HepG2 (cell line): ENCODE data around the gene KLHL18. TPM values are rescaled to one million over a fixed set of nuclear protein-coding genes. Genes with fewer than 3 reads are reported as not detected.
"Not testable (repeated sequence)": the region's sequence is repeated elsewhere in the genome, so short reads cannot be mapped to it uniquely, and the experiment has no call there.

Experiments
- ATAC-seq: fragments of 200-7000 bp; cut with Tn5 transposase; 3 replicates; pipeline ENCODE4 v1.9.1; 2020; ENCODE audit warnings: mild to moderate bottlenecking, moderate library complexity
- BruUV-seq: library from RNA; stranded (reverse); fragments of 400-500 nt; replicated peaks from 2 replicates; lab custom pipeline; 2021; lab: Mats Ljungman, UMichigan
- CTCF ChIA-PET: fragments of 300-600 bp; formaldehyde crosslinking; extraction: SDS; loops from one replicate; lab custom pipeline; 2021; ENCODE audit warnings: low total read pairs, inconsistent platforms, low intra/inter-chr PET ratio; lab: Yijun Ruan, JAX
- POLR2A ChIA-PET: fragments of 350-600 bp; sonication (Branson Sonifier 250); formaldehyde crosslinking; loops from one replicate; lab custom pipeline; 2020; ENCODE audit warnings: antibody characterized with exemption, inconsistent platforms; lab: Yijun Ruan, JAX
- DNase-seq: peaks from one replicate; pipeline ENCODE4 v3.0.0-alpha.2; 2015; ENCODE audit warnings: low spot score
- FAIRE-seq: peaks from 3 replicates; lab custom pipeline; 2011; peaks lifted over from hg19 to GRCh38; lab: Jason Lieb, UNC
- H2AFZ ChIP-seq: one replicate; pipeline ENCODE4 v1.6.1; 2011; ENCODE audit warnings: low read length, inconsistent platforms
- H3K27ac ChIP-seq: fragments of 300-600 bp; 3 replicates; pipeline ENCODE4 v1.8.0; 2011; ENCODE audit warnings: mixed run types, mild to moderate bottlenecking, mixed read lengths, low read length, inconsistent platforms; ENCODE audit not compliant: insufficient read depth; ENCODE audit errors: extremely low read length
- H3K27me3 ChIP-seq, 2 experiments: fragments of 200-600 bp in 1 of 2; 2 replicates in 1 of 2; 3 replicates in 1 of 2; pipeline versions ENCODE4 v1.6.0 to v1.8.0; 2011; ENCODE audit warnings: low read length in 2 of 2, mild to moderate bottlenecking in 2 of 2, moderate library complexity in 2 of 2, inconsistent platforms in 1 of 2; ENCODE audit not compliant: insufficient read depth in 2 of 2, control insufficient read depth in 1 of 2
- H3K36me3 ChIP-seq, 2 experiments: fragments of 200-600 bp in 1 of 2; replicated peaks in 1 of 2; 2 replicates in 1 of 2; 3 replicates in 1 of 2; pipeline versions ENCODE4 v1.5.1 to v1.8.0; 2011; ENCODE audit warnings: low read length in 2 of 2, inconsistent platforms in 1 of 2; ENCODE audit not compliant: insufficient read depth in 2 of 2, control insufficient read depth in 1 of 2
- H3K4me1 ChIP-seq: 2 replicates; pipeline ENCODE4 v1.5.1; 2012; ENCODE audit warnings: low read length, inconsistent platforms; ENCODE audit not compliant: insufficient read depth
- H3K4me2 ChIP-seq: 2 replicates; pipeline ENCODE4 v1.6.0; 2011; ENCODE audit warnings: low read depth, low read length, inconsistent platforms
- H3K4me3 ChIP-seq, 3 experiments: fragments of 200-600 bp in 1 of 3; sonication (generic), shearing (Covaris generic) in 1 of 3; replicated peaks in 1 of 3; 2 replicates each; pipeline ENCODE4 v1.5.1; 2011 to 2016; ENCODE audit warnings: low read length in 3 of 3, inconsistent platforms in 2 of 3, low read depth in 2 of 3, mild to moderate bottlenecking in 2 of 3, control low read depth in 1 of 3, mixed read lengths in 1 of 3; ENCODE audit not compliant: insufficient read depth in 1 of 3
- H3K79me2 ChIP-seq: one replicate; pipeline ENCODE4 v1.6.1; 2011; ENCODE audit warnings: low read length, inconsistent platforms; ENCODE audit not compliant: insufficient read depth
- H3K9ac ChIP-seq: 2 replicates; pipeline ENCODE4 v1.6.0; 2011; ENCODE audit warnings: mild to moderate bottlenecking, low read depth, low read length, inconsistent platforms; ENCODE audit not compliant: insufficient read depth
- H3K9me3 ChIP-seq: 2 replicates; pipeline ENCODE4 v1.5.1; 2012; ENCODE audit warnings: mild to moderate bottlenecking, low read length
- H4K20me1 ChIP-seq: 2 replicates; pipeline ENCODE4 v1.6.0; 2011; ENCODE audit warnings: inconsistent platforms, mild to moderate bottlenecking, low read length, moderate library complexity; ENCODE audit not compliant: insufficient read depth
- FOXO4 ChIP-seq: sonication (generic); formaldehyde crosslinking; conservative IDR thresholded peaks from 2 replicates; pipeline ENCODE4 v1.8.1; 2023; ENCODE audit warnings: missing genetic modification reagents
- NR2C2 ChIP-seq: sonication (generic); formaldehyde crosslinking; IDR thresholded peaks from 2 replicates; pipeline ENCODE4 v1.4.0; 2020; ENCODE audit warnings: missing genetic modification reagents, mild to moderate bottlenecking, moderate library complexity, borderline replicate concordance
- PTBP1 ChIP-seq: fragments of 200-400 bp; formaldehyde crosslinking; IDR thresholded peaks from 2 replicates; pipeline ENCODE4 v1.6.1; 2018; ENCODE audit warnings: low read length, low read depth; ENCODE audit not compliant: poor library complexity, severe bottlenecking
- RARG ChIP-seq: sonication (generic); formaldehyde crosslinking; IDR thresholded peaks from 2 replicates; pipeline ENCODE4 v1.4.0; 2020; ENCODE audit warnings: low read depth, mild to moderate bottlenecking, missing genetic modification reagents
- SP1 ChIP-seq, 2 experiments: fragments of 450-650 bp in 1 of 2; sonication (generic) in 1 of 2; formaldehyde crosslinking in 1 of 2; IDR thresholded peaks; 2 replicates each; pipeline versions ENCODE4 v1.4.0 to v1.6.1; 2016 to 2020; ENCODE audit warnings: missing genetic modification reagents in 1 of 2
- ZFP91 ChIP-seq: sonication (generic); formaldehyde crosslinking; IDR thresholded peaks from 2 replicates; pipeline ENCODE4 v1.9.0; 2022; ENCODE audit warnings: missing genetic modification reagents, mild to moderate bottlenecking, borderline replicate concordance
- ZNF33B ChIP-seq: sonication (generic); formaldehyde crosslinking; IDR thresholded peaks from 2 replicates; pipeline ENCODE4 v1.5.1; 2020; ENCODE audit warnings: mild to moderate bottlenecking, missing genetic modification reagents
- ZNF430 ChIP-seq: sonication (generic); formaldehyde crosslinking; IDR thresholded peaks from 2 replicates; pipeline ENCODE4 v1.9.0; 2021; ENCODE audit warnings: mild to moderate bottlenecking, missing genetic modification reagents
- ZNF563 ChIP-seq: sonication (generic); formaldehyde crosslinking; IDR thresholded peaks from 2 replicates; pipeline ENCODE4 v1.8.0; 2022; ENCODE audit warnings: mild to moderate bottlenecking, moderate library complexity, missing genetic modification reagents
- ZNF619 ChIP-seq: sonication (generic); formaldehyde crosslinking; IDR thresholded peaks from 2 replicates; pipeline ENCODE4 v1.4.0; 2020; ENCODE audit warnings: mild to moderate bottlenecking, missing genetic modification reagents
- ZNF749 ChIP-seq: sonication (generic); formaldehyde crosslinking; IDR thresholded peaks from 2 replicates; pipeline ENCODE4 v1.8.0; 2022; ENCODE audit warnings: mild to moderate bottlenecking, missing genetic modification reagents, moderate library complexity, borderline replicate concordance
- WGBS: methylation state at CpG from one replicate; pipeline ENCODE4 v1.1.6; 2017; ENCODE audit warnings: low lambda C conversion rate; 5-methylcytosine and 5-hydroxymethylcytosine counted together
- in situ Hi-C: cut with HindIII; loops from 2 replicates; pipeline ENCODE4 v1.10.0; 2017; ENCODE audit warnings: low pct_unique_long_range_greater_than_20kb; ENCODE audit not compliant: extremely low pct_ligation_motif_present
- intact Hi-C: fragments of 100-400 bp; cut with micrococcal nuclease; formaldehyde crosslinking; loops from one replicate; pipeline ENCODE4 v1.10.0; 2022; ENCODE audit not compliant: unreplicated experiment
- polyA plus RNA-seq, 8 experiments: library from polyadenylated mRNA; depleted of rRNA in 3 of 8; stranded (reverse) in 7 of 8; unstranded in 1 of 8; fragments of >200 nt; fragmentation: Illumina TruSeq in 4 of 8; extraction: Trizol in 4 of 8; gene quantifications; 2 replicates each; pipeline versions ENCODE4 v1.2.1 to v1.2.3, GENCODE V29; 2011 to 2016; ENCODE audit warnings: low read depth in 4 of 8, missing spikeins in 1 of 8, mixed read lengths in 1 of 8; ENCODE audit not compliant: insufficient read depth in 1 of 8
- total RNA-seq, 5 experiments: library from RNA; depleted of rRNA; stranded (reverse); fragments of >200 nt; fragmentation: Illumina TruSeq; extraction: Trizol; gene quantifications; 2 replicates each; pipeline ENCODE4 v1.2.3, GENCODE V29; 2016; ENCODE audit warnings: low read depth in 1 of 5

Gene KLHL18
- total and polyA plus RNA-seq, 2 of the 13 experiments (the other 11 are each of a cell fraction or from before 2014, with no cell fraction given): 17.5 to 18.8 TPM

GRCh38 chr3:47291754-47292420, 9.1 kb downstream of the KLHL18 start:
- FAIRE-seq, POLR2A ChIA-PET, H3K9ac ChIP-seq, H2AFZ ChIP-seq, H4K20me1 ChIP-seq, BruUV-seq, H3K27me3 ChIP-seq, H3K4me3 ChIP-seq, intact Hi-C loops, CTCF ChIA-PET, H3K9me3 ChIP-seq, DNase-seq, H3K27ac ChIP-seq, H3K4me2 ChIP-seq, ATAC-seq, in situ Hi-C loops: not testable (repeated sequence)
- peaks cover 3 to 22% of the 10 kb centered on the region in 2 experiments; a peak in 4 of 5 replicates for H3K36me3 ChIP-seq
- H3K79me2 ChIP-seq: peaks cover 39% of the 10 kb centered on the region
- 97% methylated on average over 9 of the region's 9 CpGs for WGBS
- peaks cover 13% of the 10 kb centered on the region for H3K4me1 ChIP-seq

GRCh38 chr3:47293822-47294221, 11.1 kb downstream of the KLHL18 start:
- H4K20me1 ChIP-seq: no peaks in the 10 kb centered on the region; the same call in 1 of the 2 replicates
- DNase-seq: no peak
- H3K9me3 ChIP-seq: no peaks in the 10 kb centered on the region
- H3K27ac ChIP-seq: no peak overlapping the region
- H2AFZ ChIP-seq: no peak overlapping the region
- CTCF ChIA-PET: no interaction called here
- in situ Hi-C loops (no loop called here), intact Hi-C loops (no loop called here)
- ATAC-seq: no peak
- H3K36me3 ChIP-seq: peaks cover 3 to 14% of the 10 kb centered on the region in 2 experiments; a peak in 4 of 5 replicates
- no peak overlapping the region for H3K9ac ChIP-seq
- no peaks in the 10 kb centered on the region for H3K27me3 ChIP-seq
- H3K79me2 ChIP-seq: peaks cover 34% of the 10 kb centered on the region
- no peak overlapping the region for H3K4me2 ChIP-seq
- WGBS: 89% methylated on average over 2 of the region's 2 CpGs
- peaks cover 21% of the 10 kb centered on the region for H3K4me1 ChIP-seq
- no TSS peak for BruUV-seq
- POLR2A ChIA-PET: interaction anchor here (1.4 kb wide), 1 partner anchor 11 kb away, joined by 9 read pairs; the partner anchor contains the start of genes KIF9 and KLHL18
- TF ChIP-seq ZNF563 (CRISPR knock-in tag): no peak
- no peak for TF ChIP-seq PTBP1
- TF ChIP-seq ZNF430 (CRISPR knock-in tag): no peak
- no peak for TF ChIP-seq SP1 (IDR thresholded peaks at IDR 0.05)
- no peak for TF ChIP-seq SP1 (CRISPR knock-in tag; IDR thresholded peaks at IDR 0.05)
- no peak for TF ChIP-seq ZNF619
- TF ChIP-seq FOXO4 (CRISPR knock-in tag): no peak
- no peak for TF ChIP-seq NR2C2 (CRISPR knock-in tag)
- no peak for TF ChIP-seq ZNF33B (CRISPR knock-in tag)
- no peak for TF ChIP-seq RARG (CRISPR knock-in tag)
- TF ChIP-seq ZFP91 (CRISPR knock-in tag): no peak
- TF ChIP-seq ZNF749 (CRISPR knock-in tag): no peak
- TF ChIP-seq, all 625 proteins: peak for 0
- FAIRE-seq: no peak
- H3K4me3 ChIP-seq: no peak overlapping the region
